Mucosa of stomach (tissue), 1 donor: Measurements from ENCODE around the gene TMCC2.

Source experiments
- H3K27me3 ChIP-seq: one replicate; pipeline ENCODE4 v1.7.0; 2013; ENCODE audit warnings: mild to moderate bottlenecking, low read length; ENCODE audit not compliant: control insufficient read depth, insufficient read depth
- H3K36me3 ChIP-seq: one replicate; pipeline ENCODE4 v1.7.0; 2013; ENCODE audit warnings: low read length; ENCODE audit not compliant: control insufficient read depth, insufficient read depth
- H3K4me1 ChIP-seq: one replicate; pipeline ENCODE4 v1.7.0; 2013; ENCODE audit warnings: mild to moderate bottlenecking, low read length; ENCODE audit not compliant: control insufficient read depth, insufficient read depth
- H3K4me3 ChIP-seq: one replicate; pipeline ENCODE4 v1.7.0; 2013; ENCODE audit warnings: low read length
- H3K9ac ChIP-seq: one replicate; pipeline ENCODE4 v1.7.0; 2013; ENCODE audit warnings: mild to moderate bottlenecking, low read length, moderate library complexity
- H3K9me3 ChIP-seq: one replicate; pipeline ENCODE4 v1.7.0; 2013; ENCODE audit warnings: mild to moderate bottlenecking, low read length, moderate library complexity; ENCODE audit not compliant: control insufficient read depth
- donor health status: Pancreatic carcinoma.

Gene TMCC2

GRCh38 chr1:205235951-205236350 is 8.2 kb downstream of the TMCC2 start:
- Histone ChIP-seq H3K9ac (no peak overlapping the region), H3K36me3 (no peaks in the 10 kb centered on the region), H3K4me3 (no peak overlapping the region), H3K4me1 (no peaks in the 10 kb centered on the region), H3K27me3 (peaks cover 6% of the 10 kb centered on the region), H3K9me3 (no peaks in the 10 kb centered on the region)

GRCh38 chr1:205236526-205236925 is 8.8 kb downstream of the TMCC2 start:
- no peak overlapping the region for H3K9ac ChIP-seq
- H3K4me1 ChIP-seq = no peaks in the 10 kb centered on the region
- no peaks in the 10 kb centered on the region for H3K36me3 ChIP-seq
- no peaks in the 10 kb centered on the region for H3K9me3 ChIP-seq
- H3K27me3 ChIP-seq = peaks cover 6% of the 10 kb centered on the region
- no peak overlapping the region for H3K4me3 ChIP-seq

- no peak overlapping the region for H3K4me3 ChIP-seq
- H3K27me3 ChIP-seq = peaks cover 6% of the 10 kb centered on the region
- no peaks in the 10 kb centered on the region for H3K36me3 ChIP-seq
- no peaks in the 10 kb centered on the region for H3K4me1 ChIP-seq
- no peak overlapping the region for H3K9ac ChIP-seq
- H3K9me3 ChIP-seq = no peaks in the 10 kb centered on the region
Measured at GRCh38 chr1:205236951-205237475, 9.3 kb downstream of the TMCC2 start.

- Histone ChIP-seq H3K9ac (no peak overlapping the region), H3K4me1 (no peaks in the 10 kb centered on the region), H3K4me3 (no peak overlapping the region), H3K36me3 (no peaks in the 10 kb centered on the region), H3K27me3 (peaks cover 6% of the 10 kb centered on the region), H3K9me3 (no peaks in the 10 kb centered on the region)
Measured at GRCh38 chr1:205237526-205238484, 10.1 kb downstream of the TMCC2 start.

GRCh38 chr1:205239078-205239477 is 11.3 kb downstream of the TMCC2 start:
- H3K27me3 ChIP-seq = peaks cover 4% of the 10 kb centered on the region
- H3K9ac ChIP-seq = no peak overlapping the region
- H3K9me3 ChIP-seq = no peaks in the 10 kb centered on the region
- H3K4me3 ChIP-seq = no peak overlapping the region
- H3K4me1 ChIP-seq = no peaks in the 10 kb centered on the region
- no peaks in the 10 kb centered on the region for H3K36me3 ChIP-seq

GRCh38 chr1:205240118-205240517 is 12.4 kb downstream of the TMCC2 start:
- Histone ChIP-seq H3K9ac (no peak overlapping the region), H3K4me3 (no peak overlapping the region), H3K9me3 (no peaks in the 10 kb centered on the region), H3K27me3 (peaks cover 4% of the 10 kb centered on the region), H3K36me3 (no peaks in the 10 kb centered on the region), H3K4me1 (no peaks in the 10 kb centered on the region)

- H3K36me3 ChIP-seq = no peaks in the 10 kb centered on the region
- no peak overlapping the region for H3K4me3 ChIP-seq
- H3K9ac ChIP-seq = no peak overlapping the region
- H3K27me3 ChIP-seq = peaks cover 4% of the 10 kb centered on the region
- H3K4me1 ChIP-seq = no peaks in the 10 kb centered on the region
- no peaks in the 10 kb centered on the region for H3K9me3 ChIP-seq
Measured at GRCh38 chr1:205240569-205240968, 12.8 kb downstream of the TMCC2 start.

GRCh38 chr1:205241366-205242030 is 13.8 kb downstream of the TMCC2 start:
- Histone ChIP-seq H3K27me3 (peaks cover 4% of the 10 kb centered on the region), H3K36me3 (no peaks in the 10 kb centered on the region), H3K9me3 (no peaks in the 10 kb centered on the region), H3K9ac (no peak overlapping the region), H3K4me1 (no peaks in the 10 kb centered on the region), H3K4me3 (no peak overlapping the region)

DNA sequence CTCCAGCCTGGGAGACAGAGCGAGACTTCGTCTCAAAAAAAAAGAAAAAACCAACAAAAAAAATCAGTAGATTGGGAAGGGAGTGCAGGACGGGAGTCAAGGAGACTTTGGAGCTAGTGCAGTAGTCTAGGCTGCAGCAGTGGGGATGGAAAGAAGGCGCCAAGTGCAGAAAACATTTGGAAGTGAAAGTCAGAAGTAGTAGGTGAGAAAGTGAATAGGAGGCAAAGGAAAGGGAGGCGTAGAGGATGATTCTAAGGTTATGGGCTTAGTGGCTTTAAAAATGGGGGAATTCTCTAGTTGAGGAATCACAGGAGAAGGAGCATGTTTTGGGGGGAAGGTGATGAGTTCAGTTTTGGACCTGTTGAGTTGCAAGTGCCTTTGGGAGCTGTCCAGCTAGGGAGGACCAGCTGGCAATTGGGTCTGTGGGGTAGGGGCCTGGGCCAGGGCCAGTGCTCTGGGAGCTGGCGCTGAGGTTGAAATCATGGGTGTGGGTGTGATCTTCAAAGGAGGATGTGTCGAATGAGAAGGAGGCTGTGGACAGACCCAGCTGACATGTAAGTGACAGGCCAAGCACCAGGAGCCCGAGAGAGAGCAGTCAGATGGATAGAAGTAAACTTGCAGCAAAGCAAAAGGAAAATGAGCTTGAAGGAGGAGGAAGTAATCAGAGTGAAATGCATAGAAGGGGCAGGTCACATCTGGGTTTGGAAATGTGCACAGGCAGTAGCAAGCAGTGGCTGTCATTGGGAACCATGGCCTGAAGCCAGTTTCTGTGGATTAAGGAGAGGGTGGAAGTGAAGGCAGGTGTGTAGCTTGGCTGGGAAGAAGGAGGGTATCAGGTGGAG is 15.8 kb downstream of the TMCC2 start:
- Histone ChIP-seq H3K4me3 (no peak overlapping the region), H3K36me3 (no peaks in the 10 kb centered on the region), H3K9ac (no peak overlapping the region), H3K27me3 (no peaks in the 10 kb centered on the region), H3K9me3 (no peaks in the 10 kb centered on the region), H3K4me1 (peaks cover under 1% of the 10 kb centered on the region)

GRCh38 chr1:205244384-205244783 is 16.6 kb downstream of the TMCC2 start:
- no peaks in the 10 kb centered on the region for H3K27me3 ChIP-seq
- H3K4me3 ChIP-seq = no peak overlapping the region
- H3K9ac ChIP-seq = no peak overlapping the region
- no peaks in the 10 kb centered on the region for H3K9me3 ChIP-seq
- H3K36me3 ChIP-seq = no peaks in the 10 kb centered on the region
- peaks cover 8% of the 10 kb centered on the region for H3K4me1 ChIP-seq

- H3K4me3 ChIP-seq = no peak overlapping the region
- H3K36me3 ChIP-seq = no peaks in the 10 kb centered on the region
- no peaks in the 10 kb centered on the region for H3K9me3 ChIP-seq
- H3K4me1 ChIP-seq = peaks cover 12% of the 10 kb centered on the region
- no peaks in the 10 kb centered on the region for H3K27me3 ChIP-seq
- H3K9ac ChIP-seq = no peak overlapping the region
Measured at GRCh38 chr1:205245096-205245495, 17.4 kb downstream of the TMCC2 start.
